ENCODE data around the gene FNDC3B. TPM values are rescaled to one million over a fixed set of nuclear protein-coding genes. Genes with fewer than 3 reads are reported as not detected.

FNDC3B gene
- total and polyA plus RNA-seq, 2 donors (not counting 1 experiment from before 2014, with no cell fraction given): 1.2 to 9.2 TPM

- ATAC-seq (ENCODE audit: low read depth): no peak
- Mint-ChIP-seq H3K27me3 (peaks cover 3% of the 10 kb centered on the region), H3K4me1 (no peaks in the 10 kb centered on the region), H3K27ac (no peak overlapping the region), H3K4me3 (no peak overlapping the region), H3K9me3 (ENCODE audit: insufficient read depth) (no peaks in the 10 kb centered on the region)
- ChIA-PET CTCF (no interaction called here), POLR2A (no interaction called here)
- H3K27me3 ChIP-seq (replicated peaks in 1 of 4; ENCODE audit: control extremely low read depth in 1 of 4, control insufficient read depth in 3 of 4, insufficient read depth in 4 of 4, low read length in 3 of 4): no peaks in the 10 kb centered on the region
- no peaks in the 10 kb centered on the region for H3K79me2 ChIP-seq (ENCODE audit: control insufficient read depth, insufficient read depth, low read length)
- no peaks in the 10 kb centered on the region for H3K9me3 ChIP-seq (ENCODE audit: control extremely low read depth in 1 of 3, control insufficient read depth in 2 of 3, insufficient read depth in 1 of 3, low read length in 2 of 3)
- no peaks in the 10 kb centered on the region for H3K36me3 ChIP-seq (replicated peaks in 1 of 2; ENCODE audit: control extremely low read depth in 1 of 2, control insufficient read depth in 1 of 2, extremely low read depth in 1 of 2, insufficient read depth in 2 of 2, low read length in 1 of 2)
- H4K20me1 ChIP-seq (ENCODE audit: control insufficient read depth, insufficient read depth, low read length, poor library complexity, severe bottlenecking): no peaks in the 10 kb centered on the region
- TF ChIP-seq, protein P1, sequence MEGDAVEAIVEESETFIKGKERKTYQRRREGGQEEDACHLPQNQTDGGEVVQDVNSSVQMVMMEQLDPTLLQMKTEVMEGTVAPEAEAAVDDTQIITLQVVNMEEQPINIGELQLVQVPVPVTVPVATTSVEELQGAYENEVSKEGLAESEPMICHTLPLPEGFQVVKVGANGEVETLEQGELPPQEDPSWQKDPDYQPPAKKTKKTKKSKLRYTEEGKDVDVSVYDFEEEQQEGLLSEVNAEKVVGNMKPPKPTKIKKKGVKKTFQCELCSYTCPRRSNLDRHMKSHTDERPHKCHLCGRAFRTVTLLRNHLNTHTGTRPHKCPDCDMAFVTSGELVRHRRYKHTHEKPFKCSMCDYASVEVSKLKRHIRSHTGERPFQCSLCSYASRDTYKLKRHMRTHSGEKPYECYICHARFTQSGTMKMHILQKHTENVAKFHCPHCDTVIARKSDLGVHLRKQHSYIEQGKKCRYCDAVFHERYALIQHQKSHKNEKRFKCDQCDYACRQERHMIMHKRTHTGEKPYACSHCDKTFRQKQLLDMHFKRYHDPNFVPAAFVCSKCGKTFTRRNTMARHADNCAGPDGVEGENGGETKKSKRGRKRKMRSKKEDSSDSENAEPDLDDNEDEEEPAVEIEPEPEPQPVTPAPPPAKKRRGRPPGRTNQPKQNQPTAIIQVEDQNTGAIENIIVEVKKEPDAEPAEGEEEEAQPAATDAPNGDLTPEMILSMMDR (IDR thresholded peaks at IDR 0.05): no peak
- TF ChIP-seq EZH2 (IDR thresholded peaks at IDR 0.05; ENCODE audit: borderline replicate concordance, insufficient read depth, low read depth, low read length, poor library complexity, severe bottlenecking): no peak
- H3K27ac ChIP-seq (ENCODE audit: low read length in 2 of 2): no peak overlapping the region
- no peaks in the 10 kb centered on the region for H3K4me1 ChIP-seq (ENCODE audit: control insufficient read depth in 2 of 2, insufficient read depth in 2 of 2, low read length in 2 of 2)
- H3K9ac ChIP-seq (ENCODE audit: low read length): no peak overlapping the region
- intact Hi-C loops (cut with micrococcal nuclease): no loop called here
- no peak overlapping the region for H3K4me2 ChIP-seq (replicated peaks; ENCODE audit: low read depth, low read length, poor library complexity, severe bottlenecking)
- no peak overlapping the region for H3K4me3 ChIP-seq (ENCODE audit: control extremely low read depth in 1 of 5, extremely low read depth in 1 of 5, insufficient read depth in 1 of 5, low read depth in 2 of 5, low read length in 4 of 5)
- WGBS (ENCODE audit: insufficient coverage): no CpG with 5 or more reads among the region's 3 CpGs
- H2AFZ ChIP-seq (ENCODE audit: insufficient read depth, low read depth, low read length, poor library complexity, severe bottlenecking): no peak overlapping the region
- no peak for DNase-seq
These were observed 151.6 kb downstream of the FNDC3B start for GRCh38 chr3:172190980-172191379.

DNA sequence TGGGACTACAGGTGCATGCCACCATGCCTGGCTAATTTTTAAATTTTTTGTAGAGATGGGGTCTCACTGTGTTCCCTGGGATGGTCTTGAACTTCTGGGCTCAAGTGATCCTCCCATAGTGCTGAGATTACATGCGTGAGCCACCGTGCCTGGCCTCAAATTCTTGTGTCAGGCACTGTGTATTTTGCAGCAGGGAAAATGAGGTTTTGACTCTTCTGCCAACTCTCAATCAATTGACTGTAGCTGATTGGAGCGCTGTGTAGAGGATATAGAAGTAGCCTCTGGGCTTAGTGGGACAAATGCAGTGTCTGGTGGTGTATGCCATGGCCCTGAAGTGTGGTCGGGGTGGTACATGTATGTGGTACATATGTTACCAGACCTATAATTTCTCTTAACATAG is 152.3 kb downstream of the FNDC3B start:
- Histone ChIP-seq H3K4me3 (ENCODE audit: control extremely low read depth in 1 of 5, extremely low read depth in 1 of 5, insufficient read depth in 1 of 5, low read depth in 2 of 5, low read length in 4 of 5) (no peak overlapping the region), H3K4me2 (replicated peaks; ENCODE audit: low read depth, low read length, poor library complexity, severe bottlenecking) (no peak overlapping the region), H3K9ac (ENCODE audit: low read length) (no peak overlapping the region), H4K20me1 (ENCODE audit: control insufficient read depth, insufficient read depth, low read length, poor library complexity, severe bottlenecking) (no peaks in the 10 kb centered on the region), H3K27me3 (replicated peaks in 1 of 4; ENCODE audit: control extremely low read depth in 1 of 4, control insufficient read depth in 3 of 4, insufficient read depth in 4 of 4, low read length in 3 of 4) (no peaks in the 10 kb centered on the region), H2AFZ (ENCODE audit: insufficient read depth, low read depth, low read length, poor library complexity, severe bottlenecking) (no peak overlapping the region), H3K9me3 (ENCODE audit: control extremely low read depth in 1 of 3, control insufficient read depth in 2 of 3, insufficient read depth in 1 of 3, low read length in 2 of 3) (no peaks in the 10 kb centered on the region), H3K4me1 (ENCODE audit: control insufficient read depth in 2 of 2, insufficient read depth in 2 of 2, low read length in 2 of 2) (no peaks in the 10 kb centered on the region), H3K27ac (ENCODE audit: low read length in 2 of 2) (no peak overlapping the region), H3K79me2 (ENCODE audit: control insufficient read depth, insufficient read depth, low read length) (no peaks in the 10 kb centered on the region), H3K36me3 (replicated peaks in 1 of 2; ENCODE audit: control extremely low read depth in 1 of 2, control insufficient read depth in 1 of 2, extremely low read depth in 1 of 2, insufficient read depth in 2 of 2, low read length in 1 of 2) (no peaks in the 10 kb centered on the region)
- no peak for ATAC-seq (ENCODE audit: low read depth)
- TF ChIP-seq EZH2 (IDR thresholded peaks at IDR 0.05; ENCODE audit: borderline replicate concordance, insufficient read depth, low read depth, low read length, poor library complexity, severe bottlenecking): no peak
- TF ChIP-seq, protein P1 (IDR thresholded peaks at IDR 0.05): no peak
- intact Hi-C loops (cut with micrococcal nuclease): no loop called here
- Mint-ChIP-seq H3K27me3 (peaks cover 3% of the 10 kb centered on the region), H3K4me3 (no peak overlapping the region), H3K27ac (no peak overlapping the region), H3K9me3 (ENCODE audit: insufficient read depth) (no peaks in the 10 kb centered on the region), H3K4me1 (no peaks in the 10 kb centered on the region)
- ChIA-PET POLR2A (no interaction called here), CTCF (no interaction called here)
- no CpG with 5 or more reads among the region's 4 CpGs for WGBS (ENCODE audit: insufficient coverage)
- no peak for DNase-seq

All from B cell (primary cell).